HepG2 (cell line): ENCODE results near the gene ANAPC5. TPM values are rescaled to one million over a fixed set of nuclear protein-coding genes. Genes with fewer than 3 reads are reported as not detected.

Source experiments
- GPN1 ChIP-seq: sonication (generic); formaldehyde crosslinking; IDR thresholded peaks from 2 replicates; pipeline ENCODE4 v1.5.1; 2020; ENCODE audit warnings: missing genetic modification reagents, borderline replicate concordance
- HNRNPK ChIP-seq: fragments of 200-400 bp; formaldehyde crosslinking; IDR thresholded peaks from 2 replicates; pipeline ENCODE4 v1.6.1; 2018; ENCODE audit warnings: low read length, low read depth, moderate library complexity, mild to moderate bottlenecking; ENCODE audit not compliant: poor library complexity, severe bottlenecking
- HNRNPLL ChIP-seq: fragments of 200-400 bp; formaldehyde crosslinking; IDR thresholded peaks from 2 replicates; pipeline ENCODE4 v1.6.1; 2017; ENCODE audit warnings: mild to moderate bottlenecking, low read depth, low read length; ENCODE audit not compliant: poor library complexity, severe bottlenecking
- KDM5B ChIP-seq: sonication (generic); formaldehyde crosslinking; IDR thresholded peaks from 2 replicates; pipeline ENCODE4 v1.4.0; 2020; ENCODE audit warnings: missing genetic modification reagents, mild to moderate bottlenecking, borderline replicate concordance
- MED8 ChIP-seq: sonication (generic); formaldehyde crosslinking; IDR thresholded peaks from 2 replicates; pipeline ENCODE4 v1.8.1; 2023; ENCODE audit warnings: mild to moderate bottlenecking, missing genetic modification reagents; ENCODE audit not compliant: insufficient replicate concordance
- MTA1 ChIP-seq: sonication (generic); formaldehyde crosslinking; IDR thresholded peaks from 2 replicates; pipeline ENCODE4 v1.4.0; 2020; ENCODE audit warnings: missing genetic modification reagents, mild to moderate bottlenecking, borderline replicate concordance
- NFYB ChIP-seq: sonication (generic); formaldehyde crosslinking; IDR thresholded peaks from 2 replicates; pipeline ENCODE4 v1.4.0; 2020; ENCODE audit warnings: missing genetic modification reagents
- TBP ChIP-seq: sonication (generic); formaldehyde crosslinking; IDR thresholded peaks from 2 replicates; pipeline ENCODE4 v1.5.0; 2020; ENCODE audit warnings: missing genetic modification reagents
- XRCC5 ChIP-seq: fragments of 200-400 bp; formaldehyde crosslinking; optimal IDR thresholded peaks from 2 replicates; pipeline ENCODE3; 2017; ENCODE audit warnings: mild to moderate bottlenecking, low read length
- ZNF430 ChIP-seq: sonication (generic); formaldehyde crosslinking; IDR thresholded peaks from 2 replicates; pipeline ENCODE4 v1.9.0; 2021; ENCODE audit warnings: mild to moderate bottlenecking, missing genetic modification reagents
- ZNF563 ChIP-seq: sonication (generic); formaldehyde crosslinking; IDR thresholded peaks from 2 replicates; pipeline ENCODE4 v1.8.0; 2022; ENCODE audit warnings: mild to moderate bottlenecking, moderate library complexity, missing genetic modification reagents
- ZNF850 ChIP-seq: sonication (generic); formaldehyde crosslinking; conservative IDR thresholded peaks from 2 replicates; pipeline ENCODE4 v1.9.0; 2021; ENCODE audit warnings: mild to moderate bottlenecking, missing genetic modification reagents
- polyA plus RNA-seq, 8 experiments: library from polyadenylated mRNA; depleted of rRNA in 3 of 8; stranded (reverse) in 7 of 8; unstranded in 1 of 8; fragments of >200 nt; fragmentation: Illumina TruSeq in 4 of 8; extraction: Trizol in 4 of 8; gene quantifications; 2 replicates each; pipeline versions ENCODE4 v1.2.1 to v1.2.3, GENCODE V29; 2011 to 2016; ENCODE audit warnings: low read depth in 4 of 8, missing spikeins in 1 of 8, mixed read lengths in 1 of 8; ENCODE audit not compliant: insufficient read depth in 1 of 8
- total RNA-seq, 5 experiments: library from RNA; depleted of rRNA; stranded (reverse); fragments of >200 nt; fragmentation: Illumina TruSeq; extraction: Trizol; gene quantifications; 2 replicates each; pipeline ENCODE4 v1.2.3, GENCODE V29; 2016; ENCODE audit warnings: low read depth in 1 of 5
- TF ChIP-seq, protein P1 (sequence below): sonication (generic); formaldehyde crosslinking; IDR thresholded peaks from 2 replicates; pipeline ENCODE4 v1.4.0; 2020; ENCODE audit warnings: missing genetic modification reagents
- TF ChIP-seq, protein P2 (sequence below), 2 experiments: fragments of 450-650 bp in 1 of 2; sonication (generic) in 1 of 2; formaldehyde crosslinking in 1 of 2; IDR thresholded peaks; 2 replicates each; pipeline versions ENCODE4 v1.6.1 to v1.8.0; 2016 to 2022; ENCODE audit warnings: antibody characterized with exemption in 1 of 2, mild to moderate bottlenecking in 1 of 2, missing genetic modification reagents in 1 of 2
- TF ChIP-seq, protein P3 (sequence below): sonication (generic); formaldehyde crosslinking; conservative IDR thresholded peaks from 2 replicates; pipeline ENCODE4 v1.4.0; 2020; ENCODE audit warnings: missing genetic modification reagents

ANAPC5 gene
- total and polyA plus RNA-seq, 2 of the 13 experiments (the other 11 are each of a cell fraction or from before 2014, with no cell fraction given) = 146 to 161 TPM

GRCh38 chr12:121296618-121297434 lies 55.4 kb downstream of the ANAPC5 start, which contains the start of gene CAMKK2 (continued):
- TF ChIP-seq, protein P1, sequence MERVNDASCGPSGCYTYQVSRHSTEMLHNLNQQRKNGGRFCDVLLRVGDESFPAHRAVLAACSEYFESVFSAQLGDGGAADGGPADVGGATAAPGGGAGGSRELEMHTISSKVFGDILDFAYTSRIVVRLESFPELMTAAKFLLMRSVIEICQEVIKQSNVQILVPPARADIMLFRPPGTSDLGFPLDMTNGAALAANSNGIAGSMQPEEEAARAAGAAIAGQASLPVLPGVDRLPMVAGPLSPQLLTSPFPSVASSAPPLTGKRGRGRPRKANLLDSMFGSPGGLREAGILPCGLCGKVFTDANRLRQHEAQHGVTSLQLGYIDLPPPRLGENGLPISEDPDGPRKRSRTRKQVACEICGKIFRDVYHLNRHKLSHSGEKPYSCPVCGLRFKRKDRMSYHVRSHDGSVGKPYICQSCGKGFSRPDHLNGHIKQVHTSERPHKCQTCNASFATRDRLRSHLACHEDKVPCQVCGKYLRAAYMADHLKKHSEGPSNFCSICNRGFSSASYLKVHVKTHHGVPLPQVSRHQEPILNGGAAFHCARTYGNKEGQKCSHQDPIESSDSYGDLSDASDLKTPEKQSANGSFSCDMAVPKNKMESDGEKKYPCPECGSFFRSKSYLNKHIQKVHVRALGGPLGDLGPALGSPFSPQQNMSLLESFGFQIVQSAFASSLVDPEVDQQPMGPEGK (CRISPR knock-in tag) = peak; percentile 60; the same call in 1 of the 2 replicates
- TF ChIP-seq KDM5B (CRISPR knock-in tag) = peak; percentile 53; the same call in 1 of the 2 replicates
- TF ChIP-seq MED8 (CRISPR knock-in tag) = peak; percentile 75
- TF ChIP-seq, protein P2, sequence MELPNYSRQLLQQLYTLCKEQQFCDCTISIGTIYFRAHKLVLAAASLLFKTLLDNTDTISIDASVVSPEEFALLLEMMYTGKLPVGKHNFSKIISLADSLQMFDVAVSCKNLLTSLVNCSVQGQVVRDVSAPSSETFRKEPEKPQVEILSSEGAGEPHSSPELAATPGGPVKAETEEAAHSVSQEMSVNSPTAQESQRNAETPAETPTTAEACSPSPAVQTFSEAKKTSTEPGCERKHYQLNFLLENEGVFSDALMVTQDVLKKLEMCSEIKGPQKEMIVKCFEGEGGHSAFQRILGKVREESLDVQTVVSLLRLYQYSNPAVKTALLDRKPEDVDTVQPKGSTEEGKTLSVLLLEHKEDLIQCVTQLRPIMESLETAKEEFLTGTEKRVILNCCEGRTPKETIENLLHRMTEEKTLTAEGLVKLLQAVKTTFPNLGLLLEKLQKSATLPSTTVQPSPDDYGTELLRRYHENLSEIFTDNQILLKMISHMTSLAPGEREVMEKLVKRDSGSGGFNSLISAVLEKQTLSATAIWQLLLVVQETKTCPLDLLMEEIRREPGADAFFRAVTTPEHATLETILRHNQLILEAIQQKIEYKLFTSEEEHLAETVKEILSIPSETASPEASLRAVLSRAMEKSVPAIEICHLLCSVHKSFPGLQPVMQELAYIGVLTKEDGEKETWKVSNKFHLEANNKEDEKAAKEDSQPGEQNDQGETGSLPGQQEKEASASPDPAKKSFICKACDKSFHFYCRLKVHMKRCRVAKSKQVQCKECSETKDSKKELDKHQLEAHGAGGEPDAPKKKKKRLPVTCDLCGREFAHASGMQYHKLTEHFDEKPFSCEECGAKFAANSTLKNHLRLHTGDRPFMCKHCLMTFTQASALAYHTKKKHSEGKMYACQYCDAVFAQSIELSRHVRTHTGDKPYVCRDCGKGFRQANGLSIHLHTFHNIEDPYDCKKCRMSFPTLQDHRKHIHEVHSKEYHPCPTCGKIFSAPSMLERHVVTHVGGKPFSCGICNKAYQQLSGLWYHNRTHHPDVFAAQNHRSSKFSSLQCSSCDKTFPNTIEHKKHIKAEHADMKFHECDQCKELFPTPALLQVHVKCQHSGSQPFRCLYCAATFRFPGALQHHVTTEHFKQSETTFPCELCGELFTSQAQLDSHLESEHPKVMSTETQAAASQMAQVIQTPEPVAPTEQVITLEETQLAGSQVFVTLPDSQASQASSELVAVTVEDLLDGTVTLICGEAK (IDR thresholded peaks at IDR 0.05) = no peak
- TF ChIP-seq, protein P2 (CRISPR knock-in tag; IDR thresholded peaks at IDR 0.05) = peak; percentile 16; the same call in 1 of the 2 replicates
- TF ChIP-seq ZNF430 (CRISPR knock-in tag) = peak; percentile 63; the same call in 1 of the 2 replicates
- TF ChIP-seq NFYB = no peak
- 0 out of 2 replicates have a peak, but pooled peaks have one; percentile 1 for TF ChIP-seq ZNF850
- TF ChIP-seq, protein P3, sequence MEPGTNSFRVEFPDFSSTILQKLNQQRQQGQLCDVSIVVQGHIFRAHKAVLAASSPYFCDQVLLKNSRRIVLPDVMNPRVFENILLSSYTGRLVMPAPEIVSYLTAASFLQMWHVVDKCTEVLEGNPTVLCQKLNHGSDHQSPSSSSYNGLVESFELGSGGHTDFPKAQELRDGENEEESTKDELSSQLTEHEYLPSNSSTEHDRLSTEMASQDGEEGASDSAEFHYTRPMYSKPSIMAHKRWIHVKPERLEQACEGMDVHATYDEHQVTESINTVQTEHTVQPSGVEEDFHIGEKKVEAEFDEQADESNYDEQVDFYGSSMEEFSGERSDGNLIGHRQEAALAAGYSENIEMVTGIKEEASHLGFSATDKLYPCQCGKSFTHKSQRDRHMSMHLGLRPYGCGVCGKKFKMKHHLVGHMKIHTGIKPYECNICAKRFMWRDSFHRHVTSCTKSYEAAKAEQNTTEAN (CRISPR knock-in tag) = peak; percentile 29; the same call in 1 of the 2 replicates
- peak; percentile 17 for TF ChIP-seq XRCC5
- peak; percentile 75 for TF ChIP-seq HNRNPLL
- TF ChIP-seq ZNF563 (CRISPR knock-in tag) = peak; percentile 43; the same call in 1 of the 2 replicates
- TF ChIP-seq GPN1 (CRISPR knock-in tag) = no peak
- TF ChIP-seq MTA1 (CRISPR knock-in tag) = no peak; the same call in 1 of the 2 replicates
- TF ChIP-seq HNRNPK = peak; percentile 74
- TF ChIP-seq TBP (CRISPR knock-in tag) = no peak
